HG02870 (cell line): ENCODE measurements around the gene SSR2.
"Not testable (repeated sequence)": the region's sequence is repeated elsewhere in the genome, so short reads cannot be mapped to it uniquely, and the experiment has no call there.

ENCODE experiments used
- ATAC-seq: cut with Tn5 transposase; IDR thresholded peaks from one replicate; pipeline ENCODE4 v1.9.1; 2021; ENCODE audit warnings: mild to moderate bottlenecking, moderate library complexity; ENCODE audit not compliant: unreplicated experiment

Gene SSR2

GRCh38 chr1:156048663-156049258 is 28.0 kb upstream of the SSR2 start:
- ATAC-seq = no peak

- ATAC-seq = no peak
These were observed 24.3 kb upstream of the SSR2 start for GRCh38 chr1:156045076-156045475.

GRCh38 chr1:156042828-156043227 is 22.1 kb upstream of the SSR2 start:
- no peak for ATAC-seq

GRCh38 chr1:156034991-156035390 is 14.2 kb upstream of the SSR2 start:
- not testable (repeated sequence) for ATAC-seq

- ATAC-seq = no peak
These were observed 12.3 kb upstream of the SSR2 start for GRCh38 chr1:156033011-156033410.

GRCh38 chr1:156026588-156026987 is 5.8 kb upstream of the SSR2 start:
- no peak for ATAC-seq

GRCh38 chr1:156025876-156026275 is 5.1 kb upstream of the SSR2 start:
- no peak for ATAC-seq

- ATAC-seq = no peak
These were observed 4.0 kb upstream of the SSR2 start for GRCh38 chr1:156024801-156025200.

GRCh38 chr1:156021954-156022353 is 1.2 kb upstream of the SSR2 start:
- no peak for ATAC-seq

GRCh38 chr1:156021093-156021428 is 310 bp upstream of the SSR2 start:
- no peak for ATAC-seq

GRCh38 chr1:156019946-156020292 is 832 bp downstream of the SSR2 start:
- ATAC-seq = no peak

GRCh38 chr1:156014829-156015228 is 5.9 kb downstream of the SSR2 start:
- no peak for ATAC-seq

- ATAC-seq = no peak
These were observed 8.5 kb downstream of the SSR2 start for GRCh38 chr1:156012051-156012817.

GRCh38 chr1:156009404-156009803 is 11.3 kb downstream of the SSR2 start:
- ATAC-seq = no peak

GRCh38 chr1:156006666-156007376 is 13.9 kb downstream of the SSR2 start:
- no peak for ATAC-seq

GRCh38 chr1:156004843-156005584 is 15.7 kb downstream of the SSR2 start:
- ATAC-seq = no peak

- ATAC-seq = no peak
These were observed 16.9 kb downstream of the SSR2 start for GRCh38 chr1:156003923-156004188.

GRCh38 chr1:156002188-156002911 is 18.4 kb downstream of the SSR2 start:
- ATAC-seq = no peak

GRCh38 chr1:156001662-156002171 is 19.0 kb downstream of the SSR2 start:
- no peak for ATAC-seq

- no peak for ATAC-seq
These were observed 19.6 kb downstream of the SSR2 start for GRCh38 chr1:156001021-156001661.
